Activated T-helper 2 cell treated with anti-CD3 and anti-CD28 coated beads, Interferon-gamma antibody, Interleukin-2, Interleukin-4, amounts not matched to agents 10 μg/mL and 5 μg/mL and 100 μg/mL, durations not matched to agents 14 hours and 24 hours and 36 hours (primary cell): ENCODE measurements around the gene MYD88. TPM values are rescaled to one million over a fixed set of nuclear protein-coding genes. Genes with fewer than 3 reads are reported as not detected.
"Not testable (repeated sequence)": the region's sequence is repeated elsewhere in the genome, so short reads cannot be mapped to it uniquely, and the experiment has no call there.

Experiments used
- DNase-seq: peaks from one replicate; pipeline ENCODE4 v3.0.0; 2021; ENCODE audit warnings: low spot score
- H3K27ac Mint-ChIP-seq: one replicate; pipeline ENCODE4 v1.8.0; 2021; ENCODE audit warnings: mixed read lengths
- H3K27me3 Mint-ChIP-seq: one replicate; pipeline ENCODE4 v1.8.0; 2021; ENCODE audit warnings: low read depth, mixed read lengths
- H3K36me3 Mint-ChIP-seq: one replicate; pipeline ENCODE4 v1.8.0; 2021; ENCODE audit warnings: low read depth, mixed read lengths
- H3K4me1 Mint-ChIP-seq: one replicate; pipeline ENCODE4 v1.8.0; 2021; ENCODE audit warnings: low read depth, mixed read lengths
- H3K4me3 Mint-ChIP-seq: one replicate; pipeline ENCODE4 v1.8.0; 2021; ENCODE audit warnings: low read depth, mild to moderate bottlenecking, moderate library complexity, mixed read lengths
- H3K9me3 Mint-ChIP-seq: one replicate; pipeline ENCODE4 v1.8.0; 2021; ENCODE audit warnings: mixed read lengths
- intact Hi-C: fragments of 100-400 bp; cut with micrococcal nuclease; formaldehyde crosslinking; loops from one replicate; pipeline ENCODE4 v1.15.1; 2023
- total RNA-seq: library from RNA; stranded (reverse); gene quantifications from 2 replicates; pipeline ENCODE4 v1.2.3, GENCODE V29; 2022

The MYD88 gene
- total RNA-seq, 1 donor from 2014 or later = 36.5 TPM

DNA sequence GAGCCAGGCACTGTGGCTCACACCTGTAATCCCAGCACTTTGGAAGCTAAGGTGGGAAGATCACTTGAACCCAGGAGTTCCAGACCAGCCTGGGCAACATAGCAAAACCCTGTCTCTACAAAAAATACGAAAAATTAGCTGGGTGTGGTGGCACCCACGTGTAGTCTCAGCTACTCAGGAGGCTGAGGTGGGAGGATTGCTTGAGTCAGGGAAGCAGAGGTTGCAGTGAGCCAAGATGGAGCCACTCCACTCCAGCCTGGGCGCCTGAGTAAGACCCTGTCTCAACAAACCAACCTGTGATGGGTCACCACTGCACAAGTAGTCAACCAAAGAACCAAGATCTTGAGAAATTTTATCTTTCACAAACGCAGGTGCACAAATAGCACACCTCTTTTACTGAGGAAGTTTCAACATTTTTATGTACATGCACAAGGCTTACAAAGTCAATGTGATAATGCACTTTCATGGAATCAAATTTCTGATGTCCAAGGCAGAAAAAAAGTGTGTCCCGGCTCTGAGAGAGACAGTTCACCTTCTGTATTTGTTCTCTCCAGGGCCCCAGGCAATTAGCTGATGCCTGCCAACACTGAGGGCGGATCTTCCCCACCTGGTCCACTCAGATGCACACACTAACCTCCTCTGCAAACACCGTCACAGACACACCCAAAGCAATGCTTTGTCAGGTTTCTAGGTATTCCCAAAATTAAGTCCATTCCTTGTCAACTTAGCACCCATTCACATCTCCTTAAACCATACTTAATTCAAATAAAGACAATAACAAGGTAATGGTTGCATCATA is 13.9 kb upstream of the MYD88 start:
- intact Hi-C loops = no loop called here
- Mint-ChIP-seq H3K27ac (no peak overlapping the region), H3K4me1 (peaks cover 1% of the 10 kb centered on the region), H3K27me3 (no peaks in the 10 kb centered on the region), H3K4me3 (no peak overlapping the region), H3K9me3 (no peaks in the 10 kb centered on the region), H3K36me3 (peaks cover 71% of the 10 kb centered on the region)
- DNase-seq = no peak

DNA sequence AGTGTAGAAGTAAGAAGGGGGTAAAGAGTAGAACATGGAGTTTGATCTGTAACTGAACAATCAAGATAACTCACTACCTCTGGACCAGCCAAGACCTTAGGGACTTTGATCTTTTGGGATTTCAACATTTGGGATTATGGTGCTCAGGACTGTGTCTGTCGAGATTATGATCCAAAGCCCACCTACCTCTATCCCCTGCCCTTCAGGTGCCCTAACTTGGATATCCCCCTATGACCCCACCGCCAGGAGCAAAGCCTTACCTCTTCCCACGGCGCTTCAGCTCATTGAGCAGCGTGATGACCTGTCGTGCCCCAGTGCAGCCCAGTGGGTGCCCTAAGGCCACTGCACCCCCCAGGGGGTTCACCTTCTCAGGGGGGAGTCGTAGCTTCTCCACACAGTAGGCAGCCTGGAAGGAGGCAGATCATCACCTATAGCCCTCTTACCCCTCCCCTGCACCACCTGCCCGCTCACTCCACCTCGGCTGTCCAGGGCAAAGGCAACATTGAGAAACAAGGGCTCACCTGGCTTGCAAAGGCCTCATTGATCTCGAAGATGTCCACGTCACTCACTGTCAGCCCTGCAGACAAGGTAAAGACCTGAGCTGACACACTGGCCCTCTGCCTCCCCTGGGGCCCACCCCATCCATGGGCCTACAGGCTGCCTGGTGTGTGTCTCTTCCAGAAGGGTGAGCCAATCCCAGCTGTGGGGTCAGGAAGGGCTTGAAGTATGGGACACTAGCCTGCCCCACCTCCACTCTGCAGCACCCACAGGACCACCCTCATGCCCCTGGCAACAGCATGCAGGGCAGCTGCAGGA is 12.9 kb upstream of the MYD88 start:
- H3K27me3 Mint-ChIP-seq = no peaks in the 10 kb centered on the region
- H3K9me3 Mint-ChIP-seq = no peaks in the 10 kb centered on the region
- peaks cover 1% of the 10 kb centered on the region for H3K4me1 Mint-ChIP-seq
- peaks cover 72% of the 10 kb centered on the region for H3K36me3 Mint-ChIP-seq
- H3K4me3 Mint-ChIP-seq = no peak overlapping the region
- intact Hi-C loops = no loop called here
- no peak overlapping the region for H3K27ac Mint-ChIP-seq
- no peak for DNase-seq

DNA sequence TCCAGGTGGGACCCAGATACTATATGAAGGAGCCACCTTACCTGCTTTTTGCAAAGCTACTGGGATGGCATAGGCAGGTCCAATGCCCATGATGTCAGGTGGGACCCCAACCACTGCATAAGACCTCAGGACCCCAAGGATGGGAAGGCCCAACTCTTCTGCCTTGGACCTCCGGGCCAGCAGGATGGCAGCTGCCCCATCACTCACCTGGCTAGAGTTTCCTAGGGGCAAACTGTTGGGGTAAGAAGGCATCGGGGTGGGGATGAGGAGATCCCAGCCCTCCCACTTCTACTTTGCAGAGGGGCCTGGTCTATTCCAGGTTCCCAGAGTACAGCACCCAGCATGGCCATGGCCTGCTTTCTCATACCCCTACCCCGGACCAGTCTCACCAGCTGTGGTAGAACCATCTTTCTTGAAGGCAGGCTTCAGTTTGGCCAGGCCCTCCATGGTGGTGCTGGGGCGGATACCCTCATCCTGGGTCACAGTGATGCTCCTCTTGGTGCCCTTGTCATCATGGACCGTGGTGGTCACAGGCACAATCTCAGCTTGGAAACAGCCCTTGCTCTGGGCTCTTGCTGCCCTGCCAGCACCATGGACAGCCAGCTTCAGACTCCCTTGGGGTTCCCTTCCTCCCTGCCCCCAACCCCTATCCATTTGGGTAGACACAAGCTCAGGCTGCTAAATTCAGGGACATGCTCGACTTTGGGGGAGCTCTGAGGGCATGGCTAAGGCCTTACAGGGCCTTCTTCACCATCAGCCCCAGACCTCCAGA is 12.2 kb upstream of the MYD88 start:
- Mint-ChIP-seq H3K9me3 (no peaks in the 10 kb centered on the region), H3K4me3 (no peak overlapping the region), H3K4me1 (peaks cover 1% of the 10 kb centered on the region), H3K27ac (no peak overlapping the region), H3K27me3 (no peaks in the 10 kb centered on the region), H3K36me3 (peaks cover 74% of the 10 kb centered on the region)
- intact Hi-C loops = no loop called here
- no peak for DNase-seq

DNA sequence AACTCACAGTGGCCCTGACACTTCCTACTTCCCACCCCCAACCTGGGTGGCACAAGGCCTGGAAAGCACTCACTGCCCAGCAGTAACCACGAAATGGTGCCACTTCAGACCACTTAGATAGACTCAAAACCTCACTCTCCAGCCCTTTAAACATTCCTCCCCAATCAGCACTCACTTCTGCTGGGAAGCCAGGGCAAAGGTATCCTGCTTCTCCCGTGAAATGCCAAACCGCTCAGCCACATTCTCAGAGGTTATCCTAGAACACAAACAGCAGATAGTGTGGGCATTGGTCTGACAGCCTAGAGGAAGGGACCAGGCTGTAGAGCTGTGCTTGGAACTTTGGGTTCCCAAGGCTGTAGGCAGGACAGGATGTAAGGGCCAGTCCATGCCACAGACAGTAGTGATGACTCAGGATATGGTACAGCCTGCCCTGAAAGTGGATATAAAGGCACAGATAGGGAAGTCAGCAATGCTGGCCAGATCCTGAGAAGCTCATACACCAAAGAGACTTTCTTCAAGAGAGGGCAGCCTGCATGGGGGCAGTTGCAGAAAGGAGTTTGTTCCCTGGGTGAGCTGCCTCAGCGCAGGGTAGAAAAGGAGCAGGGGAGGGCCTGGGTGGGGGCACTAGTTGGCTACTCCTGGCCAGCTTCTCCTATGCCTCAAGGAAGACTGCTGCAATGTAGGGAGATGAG is 10.7 kb upstream of the MYD88 start:
- H3K4me3 Mint-ChIP-seq = no peak overlapping the region
- DNase-seq = no peak
- no peaks in the 10 kb centered on the region for H3K9me3 Mint-ChIP-seq
- peaks cover 7% of the 10 kb centered on the region for H3K4me1 Mint-ChIP-seq
- H3K36me3 Mint-ChIP-seq = peaks cover 76% of the 10 kb centered on the region
- intact Hi-C loops = no loop called here
- H3K27me3 Mint-ChIP-seq = no peaks in the 10 kb centered on the region
- H3K27ac Mint-ChIP-seq = peak overlapping the region; percentile 22

DNA sequence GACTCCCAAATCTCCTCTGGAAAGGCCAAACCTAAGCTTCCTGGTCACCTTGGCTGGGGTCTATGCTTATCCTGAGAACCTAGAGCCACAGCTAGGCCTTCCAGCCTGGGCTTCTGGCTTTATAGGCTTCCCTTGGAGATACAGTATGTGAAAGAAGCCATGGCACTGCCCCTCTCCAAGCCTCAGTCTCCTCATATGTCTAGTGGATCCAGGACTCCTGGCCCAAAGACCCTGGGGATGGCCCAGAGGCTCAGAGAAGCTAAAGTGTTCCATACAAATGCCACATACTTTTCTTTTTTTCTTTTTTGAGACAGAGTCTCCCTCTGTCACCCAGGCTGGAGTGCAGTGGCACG is 10.2 kb upstream of the MYD88 start:
- DNase-seq = no peak
- intact Hi-C loops = no loop called here

DNA sequence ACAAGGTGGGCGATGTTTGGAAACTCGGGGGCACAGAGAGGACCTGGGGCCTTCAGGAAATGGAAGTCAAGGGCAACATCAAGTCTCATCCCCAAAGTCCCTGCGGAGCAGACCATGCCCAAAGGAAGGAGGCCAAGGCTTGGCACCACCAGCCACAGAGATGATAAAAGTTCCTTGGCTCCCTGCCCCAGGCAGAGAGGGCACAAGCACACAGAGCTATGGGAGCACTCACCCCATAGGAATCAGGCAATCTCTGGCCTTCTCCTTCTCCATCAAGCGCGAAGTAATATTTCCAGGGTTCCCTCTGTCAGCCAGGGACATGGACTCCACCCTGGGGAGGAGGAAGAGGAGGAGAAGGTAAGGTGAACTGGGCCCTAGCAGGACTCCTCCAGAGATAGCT is 9.4 kb upstream of the MYD88 start:
- no peak overlapping the region for H3K27ac Mint-ChIP-seq
- intact Hi-C loops = no loop called here
- no peak overlapping the region for H3K4me3 Mint-ChIP-seq
- peaks cover 81% of the 10 kb centered on the region for H3K36me3 Mint-ChIP-seq
- no peak for DNase-seq
- no peaks in the 10 kb centered on the region for H3K9me3 Mint-ChIP-seq
- H3K27me3 Mint-ChIP-seq = no peaks in the 10 kb centered on the region
- peaks cover 9% of the 10 kb centered on the region for H3K4me1 Mint-ChIP-seq

More for the DNA sequence above, 10.2 kb upstream of the MYD88 start:
- Mint-ChIP-seq H3K9me3 (no peaks in the 10 kb centered on the region), H3K27me3 (no peaks in the 10 kb centered on the region), H3K4me3 (no peak overlapping the region), H3K27ac (no peak overlapping the region), H3K36me3 (peaks cover 75% of the 10 kb centered on the region), H3K4me1 (peaks cover 9% of the 10 kb centered on the region)

DNA sequence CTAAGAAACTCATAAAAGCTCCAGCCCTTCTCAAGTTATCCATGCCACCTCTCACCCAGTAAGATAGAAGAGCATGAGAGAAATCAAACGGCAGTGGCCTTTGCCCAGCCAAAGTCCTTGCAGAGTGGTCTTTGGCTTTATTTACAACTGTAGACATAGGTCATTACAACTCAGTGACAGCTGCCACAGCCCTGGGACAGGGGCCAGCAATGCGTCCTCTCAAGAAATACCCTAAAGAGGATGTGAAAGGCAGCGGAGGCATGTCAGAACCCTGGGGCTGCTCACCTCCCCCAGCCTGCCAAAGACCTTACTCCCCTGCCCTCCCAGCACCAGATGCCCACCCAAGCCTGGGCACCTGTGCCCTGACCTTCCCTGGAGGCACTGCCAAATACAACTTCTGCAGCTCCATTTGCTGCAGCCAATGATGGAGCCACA is 7.8 kb upstream of the MYD88 start:
- intact Hi-C loops = no loop called here

DNA sequence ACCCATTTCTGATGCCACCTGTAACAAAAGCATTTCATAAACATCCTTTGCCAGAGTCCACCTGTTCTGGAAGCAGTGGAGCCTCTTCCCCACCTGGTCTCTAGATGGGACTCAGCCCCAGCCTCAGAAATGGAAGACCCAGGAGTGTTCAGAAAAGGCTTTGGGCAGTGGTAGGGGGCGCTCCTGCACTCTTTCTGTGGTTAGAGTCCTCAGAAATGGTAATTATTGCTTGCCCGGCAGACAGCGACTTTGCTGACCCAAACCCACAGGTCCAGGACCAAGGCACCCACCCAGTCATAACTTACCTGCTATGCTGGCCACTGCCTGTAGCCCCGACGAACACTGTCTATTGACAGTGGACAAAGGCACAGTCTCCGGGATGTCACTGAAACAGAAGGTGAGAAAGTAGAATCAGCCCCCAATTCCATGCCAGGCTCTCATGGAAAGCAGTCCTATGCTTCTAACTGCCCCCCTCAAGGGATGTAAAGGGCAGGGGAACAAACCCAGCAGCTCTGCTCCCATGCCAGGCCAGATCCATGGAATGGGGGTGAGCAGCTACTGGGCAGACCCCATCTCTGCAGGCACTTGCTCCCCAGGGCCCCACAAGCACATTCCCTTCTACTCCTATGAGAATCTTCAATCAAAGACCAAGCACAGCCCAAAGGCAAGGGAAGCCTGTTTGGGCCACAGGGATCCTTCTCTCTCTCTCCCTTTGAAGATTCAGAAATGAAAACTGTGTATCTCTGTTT is 6.7 kb upstream of the MYD88 start:
- intact Hi-C loops = no loop called here

More for the DNA sequence above, 7.8 kb upstream of the MYD88 start:
- Mint-ChIP-seq H3K27me3 (no peaks in the 10 kb centered on the region), H3K36me3 (peaks cover 79% of the 10 kb centered on the region), H3K27ac (no peak overlapping the region), H3K9me3 (no peaks in the 10 kb centered on the region), H3K4me1 (peaks cover 17% of the 10 kb centered on the region), H3K4me3 (no peak overlapping the region)
- DNase-seq = no peak

DNA sequence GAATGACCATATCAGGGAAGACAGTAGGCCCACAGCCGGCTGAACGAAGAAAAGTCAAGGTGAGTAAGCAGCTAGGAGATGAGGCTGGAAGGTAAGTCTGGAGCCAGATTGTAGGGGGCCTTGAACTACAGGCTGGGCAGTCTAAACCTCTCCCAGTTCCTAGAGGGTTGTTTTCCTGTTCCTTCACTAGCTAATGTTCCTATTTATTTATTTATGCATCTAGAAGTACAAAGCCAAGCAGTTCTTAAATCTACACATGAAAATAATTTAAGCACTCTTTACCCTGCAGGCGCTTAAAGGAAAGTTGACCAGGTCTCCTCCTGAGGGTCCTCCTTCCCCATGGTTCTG is 5.3 kb upstream of the MYD88 start:
- Mint-ChIP-seq H3K27ac (no peak overlapping the region), H3K9me3 (no peaks in the 10 kb centered on the region), H3K36me3 (peaks cover 59% of the 10 kb centered on the region), H3K27me3 (no peaks in the 10 kb centered on the region), H3K4me1 (peaks cover 31% of the 10 kb centered on the region), H3K4me3 (no peak overlapping the region)
- no peak for DNase-seq
- intact Hi-C loops = no loop called here

More for the DNA sequence above, 6.7 kb upstream of the MYD88 start:
- Mint-ChIP-seq H3K4me3 (no peak overlapping the region), H3K9me3 (no peaks in the 10 kb centered on the region), H3K27ac (no peak overlapping the region), H3K27me3 (no peaks in the 10 kb centered on the region), H3K4me1 (peaks cover 24% of the 10 kb centered on the region), H3K36me3 (peaks cover 71% of the 10 kb centered on the region)
- no peak for DNase-seq

DNA sequence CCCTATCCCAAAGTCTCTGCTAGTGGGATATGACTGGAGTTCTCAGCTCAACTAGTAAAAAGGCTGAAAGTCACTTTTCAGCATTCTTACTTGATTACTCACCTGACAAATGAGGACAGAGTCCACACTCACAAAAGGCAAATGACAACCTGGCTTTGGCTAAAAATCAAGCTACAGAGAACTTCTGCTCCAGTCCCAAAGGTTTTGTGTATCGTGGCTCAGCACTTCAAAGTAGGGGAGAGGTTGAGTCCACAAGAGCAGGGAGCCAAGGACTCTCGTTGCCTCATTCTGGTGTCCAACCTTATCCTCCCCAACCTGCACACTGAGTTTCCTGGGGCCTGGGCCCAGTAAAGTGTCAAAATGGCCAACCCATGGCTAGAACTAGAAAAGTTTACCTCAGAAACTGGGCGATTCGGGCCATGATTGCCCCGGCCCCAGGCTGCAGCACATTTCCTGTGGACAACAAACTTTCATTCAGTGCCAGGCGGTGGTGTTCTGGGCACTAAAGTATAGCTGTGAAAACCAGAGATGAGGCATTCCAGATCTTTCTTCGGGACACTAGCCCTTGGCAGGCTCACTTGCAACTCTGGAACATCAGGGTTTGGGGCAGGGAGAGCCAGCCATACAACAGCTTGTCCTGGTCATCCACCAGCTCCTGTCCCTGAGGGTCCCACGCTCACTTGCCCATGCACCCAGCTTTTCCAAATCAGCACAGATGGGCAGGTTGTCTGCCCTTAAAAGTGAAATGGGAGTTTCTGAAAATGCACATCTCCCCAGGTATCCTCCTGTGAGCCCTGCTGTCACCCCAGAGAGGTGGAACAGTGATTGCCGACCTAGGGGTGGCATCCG is 4.7 kb upstream of the MYD88 start:
- peaks cover 34% of the 10 kb centered on the region for H3K4me1 Mint-ChIP-seq
- H3K9me3 Mint-ChIP-seq = no peaks in the 10 kb centered on the region
- intact Hi-C loops = no loop called here
- DNase-seq = no peak
- H3K36me3 Mint-ChIP-seq = peaks cover 58% of the 10 kb centered on the region
- H3K27ac Mint-ChIP-seq = no peak overlapping the region
- H3K4me3 Mint-ChIP-seq = no peak overlapping the region
- H3K27me3 Mint-ChIP-seq = no peaks in the 10 kb centered on the region

DNA sequence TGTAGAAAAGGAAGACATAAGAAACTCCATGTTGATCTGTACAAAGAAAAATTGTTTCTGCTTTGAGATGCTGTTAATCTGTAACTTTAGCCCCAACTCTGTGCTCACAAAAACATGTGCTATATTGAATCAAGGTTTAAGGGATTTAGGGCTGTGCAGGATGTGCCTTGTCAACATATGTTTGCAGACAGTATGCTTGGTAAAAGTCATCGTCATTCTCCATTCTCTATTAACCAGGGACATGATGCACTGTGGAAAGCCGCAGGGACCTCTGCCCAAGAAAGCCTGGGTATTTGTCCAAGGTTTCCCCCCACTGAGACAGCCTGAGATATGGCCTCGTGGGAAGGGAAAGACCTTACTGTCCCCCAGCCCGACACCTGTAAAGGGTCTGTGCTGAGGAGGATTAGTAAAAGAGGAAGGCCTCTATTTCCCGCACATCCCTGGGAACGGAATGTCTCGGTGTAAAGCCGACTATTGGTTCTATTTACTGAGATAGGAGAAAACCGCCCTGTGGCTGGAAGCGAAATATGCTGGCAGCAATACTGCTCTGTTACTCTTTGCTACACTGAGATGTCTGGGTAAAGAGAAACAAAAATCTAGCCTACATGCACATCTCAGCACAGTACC is 3.8 kb upstream of the MYD88 start:
- Mint-ChIP-seq H3K36me3 (peaks cover 51% of the 10 kb centered on the region), H3K4me1 (peaks cover 41% of the 10 kb centered on the region), H3K4me3 (peak overlapping the region; percentile 85)
- intact Hi-C loops = loop anchor here (5.0 kb wide), 3 partner anchors 123 to 1142 kb away; partner anchors contain the start of genes EPM2AIP1 and MLH1
- DNase-seq, H3K27me3 Mint-ChIP-seq, H3K27ac Mint-ChIP-seq, H3K9me3 Mint-ChIP-seq: not testable (repeated sequence)
